H1 (cell line): ENCODE results near the gene ENTPD2. TPM values are rescaled to one million over a fixed set of nuclear protein-coding genes. Genes with fewer than 3 reads are reported as not detected.

Source experiments
- CTCF ChIA-PET: fragments of 300-600 bp; sonication (Branson Sonifier 250); formaldehyde crosslinking; loops from one replicate; lab custom pipeline; 2021; ENCODE audit not compliant: partially characterized antibody; lab: Charles Lee
- POLR2A ChIA-PET: fragments of 300-600 bp; sonication (Branson Sonifier 250); formaldehyde crosslinking; loops from one replicate; lab custom pipeline; 2021; ENCODE audit warnings: inconsistent platforms; ENCODE audit not compliant: partially characterized antibody; lab: Charles Lee
- DNase-seq, 2 experiments: peaks; one replicate each; pipeline versions ENCODE4 v3.0.0 to v3.0.0-alpha.2; 2010 to 2022; ENCODE audit warnings: low spot score in 2 of 2, low read depth in 1 of 2, mixed read lengths in 1 of 2
- FAIRE-seq: peaks from 2 replicates; lab custom pipeline; 2011; peaks lifted over from hg19 to GRCh38; lab: Jason Lieb, UNC
- H2AFZ ChIP-seq: 2 replicates; pipeline ENCODE4 v1.8.1; 2012; ENCODE audit warnings: low read length, inconsistent platforms
- H2AK5ac ChIP-seq: 2 replicates; pipeline ENCODE4 v1.6.1; 2013; ENCODE audit warnings: low read depth, low read length
- H2BK120ac ChIP-seq: replicated peaks from 2 replicates; pipeline ENCODE3; 2013; ENCODE audit warnings: low read depth, low read length, inconsistent platforms
- H2BK12ac ChIP-seq: 2 replicates; pipeline ENCODE4 v1.6.1; 2013; ENCODE audit warnings: low read depth, low read length
- H2BK15ac ChIP-seq: 2 replicates; pipeline ENCODE4 v1.6.1; 2013; ENCODE audit warnings: low read length
- H2BK20ac ChIP-seq: 2 replicates; pipeline ENCODE4 v1.6.1; 2013; ENCODE audit warnings: low read length
- H2BK5ac ChIP-seq: 2 replicates; pipeline ENCODE4 v1.6.1; 2013; ENCODE audit warnings: low read depth, low read length
- H3K14ac ChIP-seq: 2 replicates; pipeline ENCODE4 v1.6.1; 2013; ENCODE audit warnings: inconsistent platforms; ENCODE audit not compliant: insufficient read length
- H3K18ac ChIP-seq: 2 replicates; pipeline ENCODE4 v1.6.1; 2013; ENCODE audit warnings: low read length; ENCODE audit errors: extremely low read depth
- H3K23ac ChIP-seq: 2 replicates; pipeline ENCODE4 v1.6.1; 2013; ENCODE audit warnings: inconsistent platforms; ENCODE audit not compliant: insufficient read length
- H3K23me2 ChIP-seq: 2 replicates; pipeline ENCODE4 v1.6.1; 2013; ENCODE audit warnings: low read depth, low read length
- H3K27ac ChIP-seq: 2 replicates; pipeline ENCODE4 v1.6.1; 2011; ENCODE audit warnings: low read depth, low read length, inconsistent platforms
- H3K27me3 ChIP-seq, 4 experiments: replicated peaks in 1 of 4; 1 replicate in 1 of 4; 2 replicates in 3 of 4; pipeline versions ENCODE4 v1.6.1 to v1.8.1; 2011 to 2013; ENCODE audit warnings: low read length in 3 of 4, mild to moderate bottlenecking in 3 of 4, inconsistent platforms in 2 of 4, mixed read lengths in 2 of 4, moderate library complexity in 1 of 4; ENCODE audit not compliant: control insufficient read depth in 3 of 4, insufficient read depth in 3 of 4; ENCODE audit errors: extremely low read depth in 1 of 4
- H3K36me3 ChIP-seq, 4 experiments: 2 replicates each; pipeline versions ENCODE4 v1.6.1 to v1.8.1; 2011 to 2013; ENCODE audit warnings: mild to moderate bottlenecking in 4 of 4, low read length in 3 of 4, moderate library complexity in 2 of 4, control low read depth in 1 of 4, inconsistent platforms in 1 of 4; ENCODE audit not compliant: insufficient read depth in 4 of 4, control insufficient read depth in 2 of 4
- H3K4ac ChIP-seq: replicated peaks from 2 replicates; pipeline ENCODE3; 2013; ENCODE audit warnings: low read length, low read depth, mixed read lengths, inconsistent platforms; ENCODE audit not compliant: insufficient read length
- H3K4me1 ChIP-seq, 4 experiments: replicated peaks in 1 of 4; 1 replicate in 1 of 4; 2 replicates in 3 of 4; pipeline versions ENCODE4 v1.6.1 to v1.8.1; 2011 to 2013; ENCODE audit warnings: low read length in 3 of 4, inconsistent platforms in 2 of 4, mixed read lengths in 1 of 4; ENCODE audit not compliant: insufficient read depth in 4 of 4, control insufficient read depth in 3 of 4
- H3K4me2 ChIP-seq, 2 experiments: 2 replicates each; pipeline versions ENCODE4 v1.6.1 to v1.8.1; 2011 to 2013; ENCODE audit warnings: low read depth in 2 of 2, low read length in 2 of 2, control low read depth in 1 of 2, inconsistent platforms in 1 of 2, mild to moderate bottlenecking in 1 of 2; ENCODE audit not compliant: insufficient read depth in 1 of 2
- H3K4me3 ChIP-seq, 4 experiments: fragments of 200-600, 300-600 bp in 1 of 4; sonication (generic), shearing (Covaris generic), sonication (Bioruptor Twin) in 1 of 4; 2 replicates each; pipeline versions ENCODE4 v1.5.1 to v1.8.1; 2011 to 2016; ENCODE audit warnings: low read length in 4 of 4, low read depth in 3 of 4, control low read depth in 2 of 4, inconsistent platforms in 2 of 4, mild to moderate bottlenecking in 2 of 4, mixed read lengths in 1 of 4, moderate library complexity in 1 of 4; ENCODE audit not compliant: insufficient read depth in 2 of 4; ENCODE audit errors: extremely low read depth in 1 of 4
- H3K56ac ChIP-seq: replicated peaks from 2 replicates; pipeline ENCODE3; 2013; ENCODE audit warnings: low read depth, mild to moderate bottlenecking, mixed read lengths, low read length, inconsistent platforms; ENCODE audit not compliant: insufficient read length
- H3K79me1 ChIP-seq: 2 replicates; pipeline ENCODE4 v1.6.1; 2013; ENCODE audit warnings: low read depth, low read length, control low read depth
- H3K79me2 ChIP-seq, 2 experiments: 2 replicates each; pipeline versions ENCODE4 v1.6.1 to v1.8.1; 2012 to 2013; ENCODE audit warnings: low read length in 2 of 2, mild to moderate bottlenecking in 2 of 2, inconsistent platforms in 1 of 2; ENCODE audit not compliant: insufficient read depth in 2 of 2, control insufficient read depth in 1 of 2
- H3K9ac ChIP-seq, 4 experiments: replicated peaks in 1 of 4; 1 replicate in 1 of 4; 2 replicates in 3 of 4; pipeline versions ENCODE4 v1.6.1 to v1.8.1; 2011 to 2013; ENCODE audit warnings: low read depth in 3 of 4, low read length in 3 of 4, control low read depth in 2 of 4, mild to moderate bottlenecking in 2 of 4, moderate library complexity in 2 of 4, inconsistent platforms in 1 of 4; ENCODE audit errors: extremely low read depth in 1 of 4
- H3K9me3 ChIP-seq, 2 experiments: 2 replicates each; pipeline versions ENCODE4 v1.6.1 to v1.8.1; 2012 to 2013; ENCODE audit warnings: mild to moderate bottlenecking in 2 of 2, moderate library complexity in 2 of 2, control low read depth in 1 of 2, inconsistent platforms in 1 of 2, low read depth in 1 of 2, low read length in 1 of 2, mixed read lengths in 1 of 2; ENCODE audit not compliant: insufficient read depth in 2 of 2
- H4K20me1 ChIP-seq, 2 experiments: replicated peaks in 1 of 2; 2 replicates each; pipeline versions ENCODE3 to v1.8.1; 2011 to 2013; ENCODE audit warnings: inconsistent platforms in 2 of 2, low read length in 2 of 2, mild to moderate bottlenecking in 1 of 2; ENCODE audit not compliant: insufficient read depth in 2 of 2, control insufficient read depth in 1 of 2
- H4K5ac ChIP-seq: 2 replicates; pipeline ENCODE4 v1.6.1; 2013; ENCODE audit warnings: low read length, low read depth, mixed read lengths, inconsistent platforms; ENCODE audit not compliant: insufficient read length
- H4K8ac ChIP-seq: 2 replicates; pipeline ENCODE4 v1.8.0; 2013; ENCODE audit warnings: mild to moderate bottlenecking, moderate library complexity, low read length, inconsistent platforms; ENCODE audit not compliant: insufficient read depth; ENCODE audit errors: extremely low read depth
- H4K91ac ChIP-seq: replicated peaks from 2 replicates; pipeline ENCODE3; 2013; ENCODE audit warnings: low read length, mixed read lengths, inconsistent platforms; ENCODE audit not compliant: insufficient read length
- CEBPB ChIP-seq: IDR thresholded peaks from 2 replicates; pipeline ENCODE4 v1.6.1; 2012; ENCODE audit warnings: low read depth, low read length
- JUND ChIP-seq: IDR thresholded peaks from 2 replicates; pipeline ENCODE4 v1.6.1; 2011; ENCODE audit warnings: mild to moderate bottlenecking, improper control_type of control experiment, low read length
- SAP30 ChIP-seq: fragments of 300-600 bp; sonication (generic); IDR thresholded peaks from 2 replicates; pipeline ENCODE4 v1.7.1; 2012; ENCODE audit warnings: low read length, moderate library complexity, mild to moderate bottlenecking, inconsistent platforms; ENCODE audit not compliant: insufficient read depth, insufficient replicate concordance
- WGBS, 2 experiments: shearing (Covaris generic) in 1 of 2; methylation state at CpG; one replicate each; pipeline versions ENCODE4 v1.1.6 to v1.1.7; 2013 to 2015; ENCODE audit warnings: low lambda C conversion rate in 2 of 2, mixed read lengths in 2 of 2, inconsistent platforms in 1 of 2, low coverage in 1 of 2, missing lambda C conversion rate in 1 of 2; ENCODE audit not compliant: insufficient replicate concordance in 2 of 2, insufficient coverage in 1 of 2, insufficient read length in 1 of 2; ENCODE audit errors: extremely low coverage in 1 of 2, missing lambda C conversion rate in 1 of 2; 5-methylcytosine and 5-hydroxymethylcytosine counted together
- polyA plus RNA-seq, 7 experiments: library from polyadenylated mRNA; depleted of rRNA in 3 of 7; stranded (reverse) in 5 of 7; unstranded in 2 of 7; fragments of >200 nt in 5 of 7; fragments of 200-250 nt in 2 of 7; gene quantifications; 1 replicate in 5 of 7; 2 replicates in 1 of 7; 4 replicates in 1 of 7; pipeline versions ENCODE4 v1.2.1 to v1.2.3, GENCODE V29; 2011 to 2013; ENCODE audit warnings: missing spikeins in 2 of 7, mixed read lengths in 2 of 7
- total RNA-seq: library from RNA; stranded (reverse); fragmentation: NEBNext Ultra II Directional; extraction: Animal tissue kit (Norgen Biotek cat#: 25700); gene quantifications from 2 replicates; pipeline ENCODE4 v1.2.1, GENCODE V29; 2021

Gene ENTPD2
- total and polyA plus RNA-seq, 2 of the 8 experiments (the other 6 are each of a cell fraction or from before 2014, with no cell fraction given), result 0.65 to 3.8 TPM

- Histone ChIP-seq H3K27me3 (no peaks in the 10 kb centered on the region), H3K9ac (no peak overlapping the region), H3K56ac (no peak overlapping the region), H4K5ac (no peak overlapping the region), H3K23me2 (no peaks in the 10 kb centered on the region), H2BK5ac (no peak overlapping the region), H2BK12ac (no peak overlapping the region), H2BK15ac (no peak overlapping the region), H4K8ac (no peak overlapping the region), H3K9me3 (peaks cover 20 to 24% of the 10 kb centered on the region in 2 experiments), H3K4me2 (no peak overlapping the region), H3K4me1 (no peaks in the 10 kb centered on the region), H3K4me3 (no peak overlapping the region), H2BK120ac (no peak overlapping the region), H2AFZ (no peak overlapping the region), H3K79me1 (peaks cover 2% of the 10 kb centered on the region; the same call in 1 of the 2 replicates), H2AK5ac (no peak overlapping the region), H4K91ac (no peak overlapping the region), H2BK20ac (no peak overlapping the region), H3K4ac (no peak overlapping the region), H3K36me3 (peaks cover 19 to 35% (median 33%) of the 10 kb centered on the region in 4 experiments; a peak in 7 of 8 replicates), H3K18ac (no peak overlapping the region), H3K23ac (no peak overlapping the region), H4K20me1 (peaks cover 0 to 2% of the 10 kb centered on the region in 2 experiments), H3K79me2 (no peaks in the 10 kb centered on the region), H3K27ac (no peak overlapping the region), H3K14ac (no peak overlapping the region)
- FAIRE-seq, result no peak
- WGBS, 2 experiments, result 88% methylated on average over 14 of the region's 14 CpGs; no CpG with 5 or more reads in 1 of the 2 experiments
- ChIA-PET CTCF (no interaction called here), POLR2A (no interaction called here)
- DNase-seq, result no peak
- TF ChIP-seq CEBPB, result no peak
- TF ChIP-seq SAP30, result no peak
- no peak for TF ChIP-seq JUND
Measured at GRCh38 chr9:137099231-137099630, 45.4 kb upstream of the ENTPD2 start.
